Stimulated activated CD4-positive, alpha-beta T cell treated with anti-CD3 and anti-CD28 coated beads, TNF-alpha, amount 100 ng/mL, for 1 hour (primary cell): ENCODE measurements around the gene PCYT1A.
"Not testable (repeated sequence)": the region's sequence is repeated elsewhere in the genome, so short reads cannot be mapped to it uniquely, and the experiment has no call there.

ENCODE experiments used
- DNase-seq, 3 donors: peaks; one replicate each; pipeline ENCODE4 v3.0.0-alpha.2; 2020; ENCODE audit warnings: low read depth in 3 of 3, low spot score in 1 of 3

PCYT1A gene

GRCh38 chr3:196287440-196288140, at the start of gene PCYT1A:
Gene PCYT1A, minus strand, starts transcription at chr3:196287726. Its CDS starts 17,195 bp downstream, at chr3:196270531.
- DNase-seq: peak; percentile 19 to 57 (median 38)

DNA sequence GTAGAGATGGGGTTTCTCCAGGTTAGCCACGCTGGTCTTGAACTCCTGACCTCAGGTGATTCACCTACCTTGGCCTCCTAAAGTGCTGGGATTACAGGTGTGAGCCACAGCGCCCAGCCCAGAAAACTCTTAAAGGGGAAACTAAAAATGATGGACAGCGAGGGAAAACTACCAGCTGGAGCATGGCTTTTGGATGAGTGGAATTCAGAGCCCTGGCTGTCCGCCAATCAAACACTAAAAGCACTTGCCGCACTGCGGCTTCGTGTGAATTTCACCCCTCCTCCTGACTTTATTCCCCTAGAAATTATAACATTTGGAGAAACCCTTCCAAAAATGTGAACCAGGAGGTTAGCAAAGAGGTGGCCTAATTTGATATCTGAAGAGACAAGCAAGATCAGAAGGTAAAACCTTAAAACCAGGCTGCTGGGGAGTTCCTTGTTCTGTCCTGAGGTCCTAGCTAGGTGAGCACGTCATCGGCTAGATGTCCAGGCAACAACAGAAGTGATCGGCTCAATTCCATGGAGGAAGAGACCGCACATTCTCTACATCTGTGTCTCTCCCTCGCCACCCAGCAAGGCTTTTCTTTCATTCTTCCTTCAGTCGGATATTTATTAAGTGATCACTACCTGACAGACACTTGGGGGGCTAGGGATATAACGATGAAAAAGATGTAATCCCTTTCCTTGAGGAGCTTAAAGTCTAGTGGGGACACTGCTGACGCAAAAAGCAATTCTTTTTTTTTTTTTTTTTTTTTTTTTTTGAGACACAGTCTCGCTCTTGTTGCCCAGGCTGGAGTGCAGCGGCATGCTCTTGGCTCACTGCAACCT, 49.0 kb upstream of the PCYT1A start:
- no peak for DNase-seq

DNA sequence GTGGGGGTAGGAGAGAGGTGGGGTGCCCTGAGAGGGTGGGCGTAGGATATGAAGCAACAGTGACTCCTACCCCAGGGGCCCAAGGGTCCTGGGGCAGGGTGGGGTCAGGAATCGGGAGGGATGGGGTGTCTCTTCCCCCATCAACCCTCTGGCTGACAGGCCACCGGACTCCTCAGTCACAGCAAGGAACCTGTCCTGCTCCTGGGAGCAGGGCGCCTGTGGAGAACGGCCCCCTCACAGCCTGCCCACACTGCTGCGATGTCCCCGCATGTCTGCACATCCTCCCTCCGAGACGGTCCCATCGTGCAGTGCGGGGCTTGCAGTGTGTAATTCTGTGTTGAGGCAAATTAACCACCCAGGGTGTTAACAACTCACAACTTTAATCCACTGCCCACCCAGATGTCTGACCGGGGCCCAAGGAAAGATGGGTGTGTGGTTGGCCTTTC, 48.0 kb upstream of the PCYT1A start:
- no peak for DNase-seq

- DNase-seq: no peak
These were observed 47.5 kb upstream of the PCYT1A start for GRCh38 chr3:196334982-196335381.

- DNase-seq: no peak
These were observed 44.6 kb upstream of the PCYT1A start for GRCh38 chr3:196332168-196332567.

- DNase-seq: no peak
These were observed 39.9 kb upstream of the PCYT1A start for GRCh38 chr3:196327405-196327804.

DNA sequence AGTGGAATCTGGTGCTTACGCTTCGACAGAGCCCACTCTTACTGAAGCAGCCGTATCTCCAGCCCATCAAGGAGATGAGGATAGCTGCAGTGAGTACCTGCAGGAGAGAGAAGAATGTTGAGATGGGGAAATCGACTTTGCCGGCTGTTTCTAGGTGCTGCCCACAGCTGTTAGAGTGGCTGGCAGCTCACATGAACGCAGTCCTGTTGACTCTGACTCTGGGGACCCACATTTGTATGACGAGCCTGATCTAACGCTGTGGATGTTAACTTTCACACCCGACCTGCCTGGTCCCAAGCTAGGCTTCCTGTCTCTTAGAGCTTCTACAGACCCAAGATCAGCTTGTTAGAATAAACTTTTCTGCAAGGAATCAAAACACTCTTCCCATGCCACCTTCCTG, 39.4 kb upstream of the PCYT1A start:
- no peak for DNase-seq

DNA sequence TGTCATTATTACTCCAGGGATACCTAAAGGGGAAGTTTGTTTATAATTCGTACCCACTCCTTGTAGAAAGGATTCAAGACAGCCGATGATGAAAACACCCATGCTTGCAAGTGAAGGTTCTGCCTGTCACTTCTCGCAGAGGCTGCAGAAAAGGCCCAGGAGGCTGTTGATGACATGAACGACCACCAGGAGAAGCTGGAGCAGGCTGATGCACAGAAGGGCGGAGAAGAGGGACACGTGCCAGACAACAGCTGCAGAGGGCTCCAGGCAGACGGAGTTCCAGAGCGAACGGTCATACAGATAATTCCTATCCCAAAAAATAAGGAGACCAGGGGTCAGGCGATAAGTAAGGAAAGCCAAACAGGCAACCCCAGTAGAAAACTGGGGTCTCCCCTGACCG, 36.2 kb upstream of the PCYT1A start:
- DNase-seq: no peak

DNA sequence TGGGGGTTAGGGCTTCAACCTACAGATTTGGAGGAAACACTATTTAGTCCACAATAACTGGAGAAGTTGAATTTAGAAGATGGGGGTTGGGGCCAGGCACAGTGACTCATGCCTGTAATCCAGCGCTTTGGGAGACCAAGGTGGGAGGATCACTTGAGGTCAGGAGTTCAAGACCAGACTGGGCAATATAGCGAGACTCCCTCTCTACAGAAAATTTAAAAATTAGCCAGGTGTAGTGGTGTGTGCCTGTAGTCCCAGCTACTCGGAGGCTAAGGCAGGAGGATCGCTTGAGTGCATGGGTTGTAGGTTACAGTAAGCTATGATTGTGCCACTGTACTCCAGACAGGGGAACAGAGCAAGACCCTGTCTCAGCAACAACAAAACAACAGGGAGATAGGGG, 35.5 kb upstream of the PCYT1A start:
- DNase-seq: no peak

- no peak for DNase-seq
These were observed 33.6 kb upstream of the PCYT1A start for GRCh38 chr3:196321162-196321561.

DNA sequence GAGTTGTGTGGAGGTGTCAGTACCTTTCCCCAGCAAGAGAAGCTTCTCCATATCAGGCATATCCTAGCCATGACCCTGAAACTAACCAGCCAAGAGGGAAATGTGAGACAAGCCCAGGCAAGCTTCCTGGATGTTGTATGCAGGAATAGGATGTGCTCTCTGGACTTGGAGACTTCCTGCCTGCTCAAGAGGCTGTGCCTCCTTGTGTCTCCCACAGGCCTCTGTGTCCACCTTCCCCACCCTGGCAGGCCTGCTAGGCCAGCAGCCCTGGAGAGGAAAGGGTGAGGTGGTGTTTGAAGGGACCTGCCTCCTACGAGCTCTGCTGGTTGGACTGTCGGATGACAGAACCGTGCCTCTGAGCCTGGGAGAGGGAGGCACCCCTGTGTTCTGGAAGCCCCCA, 32.6 kb upstream of the PCYT1A start:
- DNase-seq: no peak

DNA sequence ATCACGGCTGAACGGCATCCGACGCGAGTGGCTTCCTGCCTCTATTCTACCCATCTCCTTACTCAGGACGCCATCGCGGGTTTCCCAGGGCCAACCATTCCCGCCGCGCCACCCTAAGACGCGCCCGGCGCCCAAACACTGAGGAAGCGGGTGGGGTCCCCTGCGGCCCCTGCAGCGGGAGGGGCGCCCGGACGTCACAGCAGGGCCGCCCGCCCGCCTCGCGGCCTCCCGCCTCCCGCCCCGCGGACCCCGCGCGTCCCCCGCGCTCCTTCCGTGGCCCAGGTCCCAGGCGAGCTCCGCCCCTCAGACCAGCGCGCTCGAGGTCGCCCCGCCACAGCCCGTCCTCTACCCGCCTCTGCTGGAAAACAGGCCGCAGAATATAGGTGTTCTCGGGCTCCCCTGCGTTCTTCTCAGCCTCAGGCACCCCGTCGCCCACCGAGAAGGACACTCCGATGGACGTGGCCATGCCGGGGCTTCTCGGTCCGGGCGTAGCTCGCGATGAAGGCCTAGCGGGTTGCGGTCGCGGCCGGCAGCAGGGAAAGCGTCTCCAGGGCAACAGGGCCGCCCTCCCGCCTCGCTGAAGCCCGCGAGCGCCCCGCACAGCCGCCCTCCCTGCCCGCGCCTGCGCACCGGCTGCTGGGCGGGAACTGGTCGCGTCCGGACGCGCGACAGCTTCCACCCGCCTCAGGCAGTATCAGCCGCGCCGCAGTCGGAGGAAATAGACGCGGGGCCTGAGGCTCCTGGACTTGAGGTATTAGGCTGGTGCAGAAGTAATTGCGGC, 30.4 kb upstream of the PCYT1A start, which contains the start of gene DYNLT2B:
Gene DYNLT2B (minus strand): TSS at position 554 of the 781 bp plus-strand sequence. CDS start 88 bp downstream, at position 466.
- DNase-seq: peak; percentile 64 to 73 (median 71)

DNA sequence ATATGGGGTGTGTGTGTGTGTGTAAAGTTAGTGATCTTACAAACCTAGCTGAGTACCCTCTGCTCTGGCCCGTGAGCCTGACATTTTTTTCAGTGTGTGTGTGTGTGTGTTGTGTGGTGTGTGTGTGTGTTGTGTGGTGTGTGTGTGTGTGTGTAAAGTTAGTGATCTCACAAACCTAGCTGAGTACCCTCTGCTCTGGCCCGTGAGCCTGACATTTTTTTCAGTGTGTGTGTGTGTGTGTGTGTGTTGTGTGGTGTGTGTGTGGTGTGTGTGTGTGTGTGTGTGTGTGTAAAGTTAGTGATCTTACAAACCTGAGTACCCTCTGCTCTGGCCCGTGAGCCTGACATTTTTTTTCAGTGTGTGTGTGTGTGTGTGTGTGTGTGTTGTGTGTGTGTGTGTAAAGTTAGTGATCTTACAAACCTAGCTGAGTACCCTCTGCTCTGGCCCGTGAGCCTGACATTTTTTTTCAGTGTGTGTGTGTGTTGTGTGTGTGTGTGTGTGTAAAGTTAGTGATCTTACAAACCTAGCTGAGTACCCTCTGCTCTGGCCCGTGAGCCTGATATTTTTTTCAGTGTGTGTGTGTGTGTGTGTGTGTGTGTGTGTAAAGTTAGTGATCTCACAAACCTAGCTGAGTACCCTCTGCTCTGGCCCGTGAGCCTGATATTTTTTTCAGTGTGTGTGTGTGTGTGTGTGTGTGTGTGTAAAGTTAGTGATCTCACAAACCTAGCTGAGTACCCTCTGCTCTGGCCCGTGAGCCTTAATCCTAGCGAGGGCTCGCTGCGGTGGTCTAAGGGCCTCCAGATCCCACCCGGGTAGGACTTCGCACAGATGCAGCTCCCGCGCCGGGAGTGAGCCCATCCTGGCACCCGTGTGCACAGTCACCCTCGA, 29.5 kb upstream of the PCYT1A start:
- not testable (repeated sequence) for DNase-seq

DNA sequence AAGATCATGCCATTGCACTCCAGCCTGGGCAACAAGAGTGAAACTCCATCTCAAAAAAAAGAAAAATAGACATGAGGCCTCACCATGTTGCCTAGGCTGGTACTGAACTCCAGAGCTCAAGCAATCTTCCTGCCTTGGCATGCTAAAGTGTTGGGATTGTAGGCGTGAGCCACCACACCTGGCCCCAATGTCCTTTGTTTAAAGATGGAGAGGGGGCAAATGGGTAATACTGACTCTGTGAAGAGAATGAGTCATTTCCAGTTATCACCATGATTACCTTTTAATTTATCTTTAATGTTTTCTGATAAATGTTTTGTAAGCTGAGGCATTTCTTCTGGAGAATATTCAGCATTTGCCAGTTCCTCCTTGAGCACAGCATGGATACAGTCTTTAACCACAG, 28.3 kb upstream of the PCYT1A start:
- no peak for DNase-seq

- no peak for DNase-seq
These were observed 27.1 kb upstream of the PCYT1A start for GRCh38 chr3:196314597-196314996.

DNA sequence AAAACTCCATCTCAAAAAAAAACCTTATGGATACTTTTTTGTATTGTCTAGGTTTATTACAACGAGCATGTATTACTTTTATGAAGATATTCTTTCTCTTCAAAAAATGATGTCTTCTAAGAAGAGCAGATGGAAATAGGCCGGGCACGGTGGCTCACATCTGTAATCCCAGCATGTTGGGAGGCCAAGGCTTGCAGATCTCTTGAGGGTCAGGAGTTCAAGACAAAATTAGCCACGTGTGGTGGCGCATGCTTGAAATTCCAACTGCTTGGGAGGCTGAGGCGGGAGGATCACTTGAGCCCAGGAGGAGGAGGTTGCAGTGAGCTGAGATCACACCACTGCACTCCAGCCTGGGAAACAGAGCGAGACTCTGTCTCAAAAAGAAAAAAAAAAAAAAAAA, 26.6 kb upstream of the PCYT1A start:
- not testable (repeated sequence) for DNase-seq

- DNase-seq: not testable (repeated sequence)
These were observed 15.4 kb upstream of the PCYT1A start for GRCh38 chr3:196302960-196303359.

DNA sequence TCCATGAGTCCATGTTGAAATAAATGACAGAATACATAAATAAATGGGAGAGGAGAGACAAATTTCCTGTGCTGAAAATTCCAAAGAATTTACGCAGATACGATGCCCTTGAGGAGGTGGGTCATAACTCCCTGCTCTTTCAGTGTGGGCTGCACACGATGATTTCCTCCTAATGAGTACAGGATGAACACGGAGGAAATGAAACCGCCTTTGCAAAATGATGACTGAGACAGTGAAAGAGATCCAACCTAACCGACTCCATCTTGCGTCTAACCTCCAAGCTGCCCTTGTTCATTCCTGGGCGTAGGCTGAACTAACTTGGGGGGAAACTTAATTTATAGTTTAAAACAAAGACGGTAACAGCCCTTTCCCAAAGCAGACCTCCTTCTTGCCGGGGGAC, 15.0 kb upstream of the PCYT1A start:
- DNase-seq: not testable (repeated sequence)

DNA sequence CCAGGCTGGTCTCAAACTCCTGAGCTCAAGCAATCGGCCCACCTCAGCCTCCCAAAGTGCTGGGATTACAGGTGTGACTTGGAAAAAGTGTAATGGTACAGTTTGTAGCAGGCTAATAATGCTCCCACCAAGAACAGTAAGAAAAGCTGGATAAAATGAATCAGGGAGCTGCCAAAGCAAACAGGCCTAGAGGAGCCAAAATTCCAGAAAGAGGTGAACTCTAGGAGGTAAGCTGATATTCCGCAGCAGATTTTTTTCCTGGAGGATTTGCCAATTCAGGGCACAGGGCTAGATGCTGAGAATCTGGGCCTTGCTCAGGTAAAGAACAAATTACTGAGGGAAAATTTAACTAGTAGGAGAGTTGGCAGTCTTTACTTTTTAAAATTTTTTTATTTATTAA, 11.0 kb upstream of the PCYT1A start:
- DNase-seq: no peak

DNA sequence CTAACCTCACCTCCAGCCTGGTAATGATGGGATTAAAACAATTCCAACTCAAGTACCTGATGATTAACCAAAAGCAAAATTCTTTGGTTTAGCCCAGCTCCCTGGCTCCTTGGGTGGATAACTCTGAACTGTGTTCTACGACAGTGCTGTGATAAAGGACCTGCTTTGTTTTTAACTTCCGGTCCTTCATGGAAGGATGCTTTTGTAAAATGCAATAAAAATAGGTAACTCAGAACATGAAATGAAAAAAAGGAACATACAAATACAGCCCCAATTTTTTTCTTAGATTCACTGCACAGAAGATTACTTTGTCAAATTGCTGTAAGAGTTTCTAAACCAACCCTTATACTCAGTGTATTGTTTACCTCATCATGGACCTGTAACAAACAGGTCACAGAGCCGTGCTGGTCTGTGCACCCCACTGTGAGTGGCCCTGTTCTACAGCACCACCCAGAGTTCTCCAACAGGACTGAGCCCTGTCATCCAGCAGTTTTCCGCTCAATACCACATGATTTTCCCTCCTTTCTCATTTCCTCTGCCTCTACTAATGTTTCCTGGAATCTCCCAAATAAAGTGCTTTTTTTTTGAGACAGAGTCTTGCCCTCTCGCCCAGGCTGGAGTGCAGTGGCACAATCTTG, 4.9 kb upstream of the PCYT1A start:
- no peak for DNase-seq
